DOHH2 (cell line): ENCODE measurements around the gene BCL2L11.

Experiments
- H3F3A ChIP-seq: fragments of 200-600 bp; sonication (generic), shearing (Covaris generic); 2 replicates; pipeline ENCODE4 v1.6.0; 2016; ENCODE audit warnings: antibody characterized with exemption, mild to moderate bottlenecking; ENCODE audit not compliant: control insufficient read depth, insufficient read depth
- H3K27ac ChIP-seq: fragments of 200-600 bp; sonication (generic); 2 replicates; pipeline ENCODE4 v1.5.1; 2014; ENCODE audit warnings: low read depth, mild to moderate bottlenecking, low read length, moderate library complexity
- H3K27me3 ChIP-seq: fragments of 200-600 bp; sonication (generic); 2 replicates; pipeline ENCODE4 v1.6.1; 2014; ENCODE audit warnings: mild to moderate bottlenecking, low read length, mixed read lengths; ENCODE audit not compliant: control insufficient read depth
- H3K36me3 ChIP-seq: fragments of 200-600 bp; sonication (generic); 2 replicates; pipeline ENCODE4 v1.6.1; 2014; ENCODE audit warnings: mild to moderate bottlenecking, low read length, moderate library complexity, mixed read lengths; ENCODE audit not compliant: control insufficient read depth
- H3K4me1 ChIP-seq: fragments of 200-600 bp; sonication (generic); 2 replicates; pipeline ENCODE4 v1.6.1; 2014; ENCODE audit warnings: mild to moderate bottlenecking, low read length, mixed read lengths; ENCODE audit not compliant: control insufficient read depth
- H3K4me2 ChIP-seq: fragments of 200-600 bp; sonication (generic); 2 replicates; pipeline ENCODE4 v1.6.0; 2014; ENCODE audit warnings: mild to moderate bottlenecking, low read length, moderate library complexity
- H3K4me3 ChIP-seq: fragments of 200-600 bp; sonication (generic); 2 replicates; pipeline ENCODE4 v1.5.1; 2014; ENCODE audit warnings: mild to moderate bottlenecking, low read length, mixed read lengths
- H3K79me2 ChIP-seq: fragments of 200-600 bp; sonication (generic); 2 replicates; pipeline ENCODE4 v1.6.1; 2014; ENCODE audit warnings: mild to moderate bottlenecking, low read length, mixed read lengths; ENCODE audit not compliant: control insufficient read depth
- H3K9me2 ChIP-seq: fragments of 200-600 bp; sonication (generic); replicated peaks from 2 replicates; pipeline ENCODE4 v1.6.1; 2014; ENCODE audit warnings: mild to moderate bottlenecking, low read length, mixed read lengths; ENCODE audit not compliant: control insufficient read depth
- H3K9me3 ChIP-seq: fragments of 200-600 bp; sonication (generic); 2 replicates; pipeline ENCODE4 v1.6.1; 2014; ENCODE audit warnings: antibody characterized with exemption, low read length, mixed read lengths; ENCODE audit not compliant: control insufficient read depth, insufficient read depth
- H4K20me1 ChIP-seq: fragments of 200-600 bp; sonication (generic); 2 replicates; pipeline ENCODE4 v1.6.0; 2014; ENCODE audit warnings: low read depth, mild to moderate bottlenecking, antibody characterized with exemption, low read length, moderate library complexity; ENCODE audit not compliant: control insufficient read depth, insufficient read depth
- EZH2phosphoT487 ChIP-seq: fragments of 200-600 bp; sonication (generic); IDR thresholded peaks from 2 replicates; pipeline ENCODE4 v1.6.1; 2017; ENCODE audit warnings: borderline replicate concordance, mild to moderate bottlenecking, antibody characterized with exemption, low read length, moderate library complexity, mixed read lengths
- TF ChIP-seq, protein P1 (sequence below): fragments of 200-600 bp; sonication (generic); IDR thresholded peaks from one replicate; pipeline ENCODE4 v1.5.1; 2014; ENCODE audit warnings: antibody characterized with exemption, mild to moderate bottlenecking, low read depth, low read length; ENCODE audit not compliant: poor library complexity, severe bottlenecking

The BCL2L11 gene

DNA sequence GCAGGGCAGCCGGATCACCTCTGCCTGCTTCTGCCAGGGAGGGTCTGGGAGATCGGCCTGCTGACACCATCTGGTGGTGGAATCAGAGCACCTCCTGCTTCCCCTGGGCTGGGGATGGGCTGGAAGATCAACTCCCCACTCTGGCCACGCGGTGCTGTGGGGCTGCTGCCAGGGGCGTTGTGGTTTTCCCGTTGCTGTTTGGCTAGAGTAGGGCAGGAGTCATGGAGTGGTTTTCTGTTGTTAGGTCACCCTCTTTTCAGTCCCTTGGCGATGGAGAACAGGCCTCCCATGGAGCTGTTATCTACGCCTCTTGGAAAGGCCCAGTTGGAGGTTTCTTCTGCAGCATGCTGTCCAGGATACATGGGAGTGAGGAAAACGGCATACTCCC lies 15.2 kb downstream of the BCL2L11 start:
- peaks cover 99% of the 10 kb centered on the region for H3K79me2 ChIP-seq

DNA sequence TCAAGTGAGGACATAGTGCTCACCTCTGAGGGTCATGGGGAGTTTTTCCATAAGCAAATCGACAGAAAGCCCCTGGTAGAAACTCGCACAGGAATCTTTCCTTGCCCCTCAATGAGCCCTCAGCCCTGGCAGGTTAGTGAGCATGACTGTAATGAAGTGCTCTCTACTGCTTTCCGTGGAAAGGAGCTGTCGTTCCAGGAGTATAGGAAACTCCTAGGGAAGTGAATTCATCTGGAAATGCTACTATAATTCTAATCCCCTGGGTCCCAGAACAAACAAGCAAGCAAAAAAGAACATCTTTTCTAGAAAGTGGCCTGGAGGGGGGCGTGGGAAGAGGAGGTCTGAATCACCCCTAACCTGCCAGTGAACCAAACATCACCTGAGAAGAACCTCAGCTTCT lies 18.1 kb downstream of the BCL2L11 start:
- Histone ChIP-seq H3K9me3 (no peaks in the 10 kb centered on the region), H3K4me1 (peaks cover 10% of the 10 kb centered on the region), H3F3A (no peaks in the 10 kb centered on the region), H3K27me3 (no peaks in the 10 kb centered on the region), H3K9me2 (no peaks in the 10 kb centered on the region), H4K20me1 (peaks cover 23% of the 10 kb centered on the region), H3K4me3 (no peak overlapping the region), H3K36me3 (peaks cover 91% of the 10 kb centered on the region), H3K79me2 (peaks cover 94% of the 10 kb centered on the region), H3K4me2 (no peak overlapping the region), H3K27ac (no peak overlapping the region)
- TF ChIP-seq, protein P1, sequence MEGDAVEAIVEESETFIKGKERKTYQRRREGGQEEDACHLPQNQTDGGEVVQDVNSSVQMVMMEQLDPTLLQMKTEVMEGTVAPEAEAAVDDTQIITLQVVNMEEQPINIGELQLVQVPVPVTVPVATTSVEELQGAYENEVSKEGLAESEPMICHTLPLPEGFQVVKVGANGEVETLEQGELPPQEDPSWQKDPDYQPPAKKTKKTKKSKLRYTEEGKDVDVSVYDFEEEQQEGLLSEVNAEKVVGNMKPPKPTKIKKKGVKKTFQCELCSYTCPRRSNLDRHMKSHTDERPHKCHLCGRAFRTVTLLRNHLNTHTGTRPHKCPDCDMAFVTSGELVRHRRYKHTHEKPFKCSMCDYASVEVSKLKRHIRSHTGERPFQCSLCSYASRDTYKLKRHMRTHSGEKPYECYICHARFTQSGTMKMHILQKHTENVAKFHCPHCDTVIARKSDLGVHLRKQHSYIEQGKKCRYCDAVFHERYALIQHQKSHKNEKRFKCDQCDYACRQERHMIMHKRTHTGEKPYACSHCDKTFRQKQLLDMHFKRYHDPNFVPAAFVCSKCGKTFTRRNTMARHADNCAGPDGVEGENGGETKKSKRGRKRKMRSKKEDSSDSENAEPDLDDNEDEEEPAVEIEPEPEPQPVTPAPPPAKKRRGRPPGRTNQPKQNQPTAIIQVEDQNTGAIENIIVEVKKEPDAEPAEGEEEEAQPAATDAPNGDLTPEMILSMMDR: no peak
- TF ChIP-seq EZH2phosphoT487: no peak

More for the DNA sequence above, 15.2 kb downstream of the BCL2L11 start:
- H3K9me2 ChIP-seq: no peaks in the 10 kb centered on the region
- no peak overlapping the region for H3K4me3 ChIP-seq
- no peaks in the 10 kb centered on the region for H3K9me3 ChIP-seq
- H3K4me2 ChIP-seq: no peak overlapping the region
- H3K27ac ChIP-seq: no peak overlapping the region
- peaks cover 39% of the 10 kb centered on the region for H3K4me1 ChIP-seq
- no peak for TF ChIP-seq EZH2phosphoT487
- H3F3A ChIP-seq: peaks cover 11% of the 10 kb centered on the region
- peaks cover 36% of the 10 kb centered on the region for H4K20me1 ChIP-seq
- peaks cover 92% of the 10 kb centered on the region for H3K36me3 ChIP-seq
- H3K27me3 ChIP-seq: no peaks in the 10 kb centered on the region

- peaks cover 19% of the 10 kb centered on the region for H4K20me1 ChIP-seq
- no peak for TF ChIP-seq EZH2phosphoT487
- TF ChIP-seq, protein P1: no peak
- no peak overlapping the region for H3K4me3 ChIP-seq
- no peak overlapping the region for H3K27ac ChIP-seq
- peaks cover 91% of the 10 kb centered on the region for H3K36me3 ChIP-seq
- H3K79me2 ChIP-seq: peaks cover 94% of the 10 kb centered on the region
- no peak overlapping the region for H3K4me2 ChIP-seq
- no peaks in the 10 kb centered on the region for H3F3A ChIP-seq
- H3K27me3 ChIP-seq: no peaks in the 10 kb centered on the region
- no peaks in the 10 kb centered on the region for H3K9me2 ChIP-seq
- H3K4me1 ChIP-seq: peaks cover 1% of the 10 kb centered on the region; the same call in 1 of the 2 replicates
- H3K9me3 ChIP-seq: no peaks in the 10 kb centered on the region
These were observed 19.1 kb downstream of the BCL2L11 start for GRCh38 chr2:111139637-111140317.

DNA sequence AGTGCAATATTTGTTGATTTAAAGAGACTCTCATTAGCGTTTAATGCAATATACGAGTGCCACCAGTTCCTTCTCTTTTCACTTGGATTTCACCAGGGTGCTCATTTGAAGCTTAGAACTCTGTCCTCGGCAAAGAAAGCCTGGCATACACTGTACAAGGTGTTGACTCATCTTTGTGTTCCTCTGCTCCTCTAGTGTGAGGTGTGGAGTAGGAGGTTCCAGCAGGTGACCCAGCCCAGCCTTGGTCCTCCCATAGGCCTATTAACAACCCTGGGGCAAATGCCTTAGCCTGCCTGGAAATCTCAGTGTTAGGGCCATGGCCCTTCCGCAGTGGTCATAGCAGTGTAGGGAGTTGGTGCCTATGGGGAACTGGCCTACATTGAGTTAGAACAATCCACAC lies 20.1 kb downstream of the BCL2L11 start:
- Histone ChIP-seq H3K27ac (no peak overlapping the region), H3K4me2 (no peak overlapping the region), H3K9me3 (no peaks in the 10 kb centered on the region), H3K9me2 (no peaks in the 10 kb centered on the region), H3K36me3 (peaks cover 92% of the 10 kb centered on the region), H3K4me1 (peaks cover 4% of the 10 kb centered on the region; the same call in 1 of the 2 replicates), H3F3A (no peaks in the 10 kb centered on the region), H4K20me1 (peaks cover 12% of the 10 kb centered on the region; the same call in 1 of the 2 replicates), H3K4me3 (no peak overlapping the region), H3K27me3 (no peaks in the 10 kb centered on the region), H3K79me2 (peaks cover 94% of the 10 kb centered on the region)
- TF ChIP-seq, protein P1: no peak
- no peak for TF ChIP-seq EZH2phosphoT487
